Measurements from ENCODE around the gene UBIAD1.
"Not testable (repeated sequence)": the region's sequence is repeated elsewhere in the genome, so short reads cannot be mapped to it uniquely, and the experiment has no call there.

Gene UBIAD1

DNA sequence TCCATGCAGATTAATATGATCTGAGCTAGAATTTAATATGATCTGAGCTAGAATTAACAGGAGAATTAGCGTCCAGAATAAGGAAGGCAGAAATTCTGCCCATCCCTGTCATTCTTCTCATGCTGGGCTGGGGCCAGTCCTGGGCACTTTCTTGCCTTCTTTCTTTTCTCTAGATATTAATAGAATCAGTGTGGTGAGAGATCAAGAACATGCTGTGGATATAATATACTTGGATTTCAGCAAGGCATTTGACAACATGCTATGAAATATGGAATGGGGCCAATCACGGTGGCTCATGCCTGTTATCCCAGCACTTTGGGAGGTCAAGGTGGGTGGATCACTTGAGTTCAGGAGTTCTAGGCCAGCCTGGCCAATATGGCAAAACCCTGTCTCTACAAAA is 18.1 kb downstream of the UBIAD1 start:
- TF ChIP-seq ZFX (IDR thresholded peaks at IDR 0.05), result no peak
- TF ChIP-seq, protein P1, sequence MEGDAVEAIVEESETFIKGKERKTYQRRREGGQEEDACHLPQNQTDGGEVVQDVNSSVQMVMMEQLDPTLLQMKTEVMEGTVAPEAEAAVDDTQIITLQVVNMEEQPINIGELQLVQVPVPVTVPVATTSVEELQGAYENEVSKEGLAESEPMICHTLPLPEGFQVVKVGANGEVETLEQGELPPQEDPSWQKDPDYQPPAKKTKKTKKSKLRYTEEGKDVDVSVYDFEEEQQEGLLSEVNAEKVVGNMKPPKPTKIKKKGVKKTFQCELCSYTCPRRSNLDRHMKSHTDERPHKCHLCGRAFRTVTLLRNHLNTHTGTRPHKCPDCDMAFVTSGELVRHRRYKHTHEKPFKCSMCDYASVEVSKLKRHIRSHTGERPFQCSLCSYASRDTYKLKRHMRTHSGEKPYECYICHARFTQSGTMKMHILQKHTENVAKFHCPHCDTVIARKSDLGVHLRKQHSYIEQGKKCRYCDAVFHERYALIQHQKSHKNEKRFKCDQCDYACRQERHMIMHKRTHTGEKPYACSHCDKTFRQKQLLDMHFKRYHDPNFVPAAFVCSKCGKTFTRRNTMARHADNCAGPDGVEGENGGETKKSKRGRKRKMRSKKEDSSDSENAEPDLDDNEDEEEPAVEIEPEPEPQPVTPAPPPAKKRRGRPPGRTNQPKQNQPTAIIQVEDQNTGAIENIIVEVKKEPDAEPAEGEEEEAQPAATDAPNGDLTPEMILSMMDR (conservative IDR thresholded peaks at IDR 0.05), result no peak

DNA sequence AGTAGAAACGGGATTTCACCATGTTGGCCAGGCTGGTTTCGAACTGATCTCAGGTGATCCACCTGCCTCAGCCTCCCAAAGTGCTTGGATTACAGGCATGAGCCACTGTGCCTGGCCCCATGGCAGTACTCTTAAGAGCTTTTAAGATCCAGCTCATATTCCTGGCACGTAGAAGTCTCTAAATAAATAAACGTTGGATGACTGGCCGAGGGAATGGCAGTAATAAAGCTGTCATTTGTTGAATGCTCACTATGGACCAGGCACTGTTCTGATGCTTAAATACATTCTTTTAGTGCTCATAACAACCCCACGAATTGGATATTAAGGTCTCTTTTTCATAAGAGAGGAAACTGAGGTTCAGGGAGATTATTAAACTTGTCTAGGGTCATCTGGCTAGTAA is 20.9 kb downstream of the UBIAD1 start:
- H3K27ac ChIP-seq, result no peak overlapping the region
- TF ChIP-seq, protein P1 (conservative IDR thresholded peaks at IDR 0.05), result no peak
- no peak for TF ChIP-seq ZFX (IDR thresholded peaks at IDR 0.05)

More for the DNA sequence above, 18.1 kb downstream of the UBIAD1 start:
- no peak overlapping the region for H3K27ac ChIP-seq

DNA sequence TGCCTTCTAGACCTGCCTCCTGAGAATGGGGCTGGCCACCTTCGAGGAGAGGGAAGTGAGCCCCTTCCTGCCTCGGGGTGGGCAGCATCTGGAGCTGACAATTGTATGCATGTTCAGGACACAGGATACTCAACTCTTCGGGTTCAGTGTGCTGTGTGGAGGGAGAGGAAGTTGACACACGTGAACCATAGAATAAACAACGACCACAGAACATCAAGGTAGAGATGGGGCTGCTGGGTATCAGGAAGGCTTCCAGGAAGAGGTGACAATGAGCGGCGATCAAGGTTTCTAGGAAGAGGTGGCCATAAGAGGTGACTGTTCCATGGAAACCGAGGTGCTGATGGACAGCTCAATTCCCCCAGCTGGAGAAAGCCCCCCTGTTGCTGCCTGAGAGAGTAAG is 22.0 kb downstream of the UBIAD1 start:
- no peak for TF ChIP-seq ZFX (IDR thresholded peaks at IDR 0.05)
- TF ChIP-seq, protein P1 (conservative IDR thresholded peaks at IDR 0.05), result no peak
- no peak overlapping the region for H3K27ac ChIP-seq

DNA sequence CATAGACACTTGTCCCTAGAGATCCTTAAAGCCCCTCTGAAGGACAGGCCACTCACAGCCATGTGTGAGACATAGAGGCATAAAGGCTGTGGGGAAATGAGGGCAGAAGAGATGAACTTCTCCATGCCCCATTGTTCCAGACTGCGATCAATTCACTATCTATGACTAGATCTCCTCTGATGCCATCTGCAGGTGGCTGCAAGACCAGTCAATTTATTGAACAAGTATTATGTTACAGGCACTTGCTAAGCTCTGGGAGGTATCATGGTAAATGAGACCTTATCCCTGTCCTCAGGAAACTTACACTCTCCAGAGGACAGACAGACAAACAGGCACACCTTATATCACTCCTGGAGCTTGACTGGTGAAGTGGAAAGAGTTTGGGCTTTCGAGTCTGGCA is 22.9 kb downstream of the UBIAD1 start:
- no peak overlapping the region for H3K27ac ChIP-seq
- TF ChIP-seq, protein P1 (conservative IDR thresholded peaks at IDR 0.05), result no peak
- TF ChIP-seq ZFX (IDR thresholded peaks at IDR 0.05), result no peak

DNA sequence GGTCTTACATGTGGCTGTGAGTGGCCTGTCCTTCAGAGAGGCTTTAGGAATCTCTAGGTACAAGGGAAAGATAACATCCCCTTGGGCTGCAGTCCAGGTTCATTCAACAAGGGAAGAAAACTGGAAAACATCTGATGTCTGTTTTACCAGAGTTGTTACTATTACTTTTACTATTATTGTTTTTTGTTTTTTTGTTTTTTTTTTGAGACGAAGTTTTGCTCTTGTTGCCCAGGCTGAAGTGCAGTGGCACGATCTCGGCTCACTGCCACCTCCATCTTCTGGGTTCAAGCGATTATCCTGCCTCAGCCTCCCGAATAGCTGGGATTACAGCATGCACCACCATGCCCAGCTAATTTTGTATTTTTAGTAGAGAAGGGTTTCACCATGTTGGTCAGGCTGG is 24.8 kb downstream of the UBIAD1 start:
- H3K27ac ChIP-seq, result not testable (repeated sequence)

DNA sequence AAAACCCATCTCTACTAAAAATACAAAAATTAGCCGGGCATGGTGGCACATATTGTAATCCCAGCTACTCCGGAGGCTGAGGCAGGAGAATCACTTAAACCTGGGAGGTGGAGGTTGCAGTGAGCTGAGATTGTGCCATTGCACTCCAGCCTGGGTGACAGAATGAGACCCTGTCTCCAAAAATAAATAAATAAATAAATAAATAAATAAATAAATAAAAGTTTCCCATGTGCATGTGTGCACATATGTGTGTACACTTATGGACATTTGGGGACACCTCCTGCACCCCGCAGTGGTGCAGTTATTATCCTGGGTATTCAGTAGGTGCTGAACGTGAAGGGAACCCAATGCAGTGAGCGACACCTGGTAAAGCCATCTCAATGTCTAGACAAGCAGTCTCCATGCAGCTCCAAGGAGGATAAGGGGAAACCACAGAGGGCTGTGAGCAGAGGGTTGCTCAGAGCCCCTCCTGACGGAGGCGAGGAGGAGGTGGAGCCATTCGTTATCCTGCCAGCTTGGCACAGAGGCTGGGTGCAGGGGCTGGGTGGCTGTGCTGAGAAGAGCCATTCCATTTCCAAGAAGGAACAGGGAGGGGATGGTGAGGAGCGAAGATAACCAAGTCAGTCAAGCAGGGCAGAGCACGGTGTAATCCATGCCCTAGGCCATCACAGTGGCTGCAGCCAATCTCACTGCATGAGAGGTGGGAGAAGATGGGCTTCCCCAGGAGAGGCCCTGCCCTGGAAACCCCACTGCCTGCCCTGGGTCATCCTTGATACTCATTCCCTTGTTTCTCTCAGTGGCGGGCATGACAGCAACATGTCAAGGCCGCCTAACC is 25.6 kb downstream of the UBIAD1 start:
- TF ChIP-seq ZFX (IDR thresholded peaks at IDR 0.05), result no peak
- TF ChIP-seq, protein P1 (conservative IDR thresholded peaks at IDR 0.05), result no peak
- H3K27ac ChIP-seq, result no peak overlapping the region

DNA sequence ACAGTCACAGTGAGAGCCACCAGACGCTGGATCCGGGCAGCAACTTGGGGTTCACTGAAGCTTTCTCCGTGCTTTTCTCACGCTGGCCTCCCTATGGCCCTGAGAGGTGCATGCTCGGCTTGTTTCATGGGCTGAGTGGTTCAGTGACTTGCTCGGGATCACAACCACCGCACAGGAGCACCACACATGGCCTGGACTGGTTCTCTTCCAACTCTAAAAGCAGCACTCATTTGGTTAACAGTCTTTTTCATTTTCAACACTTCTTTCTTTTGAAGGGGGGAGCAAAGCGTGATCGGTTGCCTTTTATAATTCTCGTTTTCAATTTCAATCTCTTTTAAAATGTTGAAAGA is 26.2 kb downstream of the UBIAD1 start:
- no peak overlapping the region for H3K27ac ChIP-seq
- TF ChIP-seq, protein P1 (conservative IDR thresholded peaks at IDR 0.05), result no peak
- TF ChIP-seq ZFX (IDR thresholded peaks at IDR 0.05), result no peak

DNA sequence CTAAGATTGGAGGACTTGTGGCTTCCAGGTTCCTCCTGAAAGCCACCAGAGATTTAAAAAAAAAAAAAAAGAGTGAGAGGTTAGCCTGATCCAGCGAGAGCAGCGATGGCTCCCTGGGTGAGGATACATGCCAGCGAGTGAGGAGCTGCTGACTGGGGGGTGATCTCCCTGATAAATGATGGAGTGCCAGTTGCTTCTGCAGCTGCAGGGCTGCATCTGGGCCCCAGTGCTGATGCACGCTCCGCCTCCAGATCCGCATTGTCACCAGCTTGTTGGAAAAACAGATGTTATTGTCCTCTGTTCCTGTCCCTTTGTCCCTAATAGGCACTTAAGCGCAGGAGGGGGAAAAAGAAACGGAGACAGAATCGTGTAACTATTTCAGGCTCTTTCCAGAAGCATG is 28.6 kb downstream of the UBIAD1 start:
- TF ChIP-seq ZFX (IDR thresholded peaks at IDR 0.05), result no peak
- TF ChIP-seq, protein P1 (conservative IDR thresholded peaks at IDR 0.05), result no peak
- no peak overlapping the region for H3K27ac ChIP-seq

All from C4-2B (cell line).